K562 (cell line): Measurements from ENCODE around the gene MUCL3. TPM values are rescaled to one million over a fixed set of nuclear protein-coding genes. Genes with fewer than 3 reads are reported as not detected.

Experiments used
- CREB3L1 ChIP-seq: fragments of 450-650 bp; IDR thresholded peaks from 2 replicates; pipeline ENCODE4 v1.6.1; 2014; ENCODE audit warnings: low read depth, mild to moderate bottlenecking, moderate library complexity, borderline replicate concordance
- DDX20 ChIP-seq: fragments of 450-650 bp; IDR thresholded peaks from 2 replicates; pipeline ENCODE4 v1.6.1; 2016; ENCODE audit warnings: missing genetic modification characterization, low read depth, mild to moderate bottlenecking, missing compliant biosample characterization, moderate library complexity
- KDM5B ChIP-seq: fragments of 200-600 bp; sonication (generic); IDR thresholded peaks from 2 replicates; pipeline ENCODE4 v1.6.1; 2012; ENCODE audit warnings: low read depth, mild to moderate bottlenecking, moderate library complexity, low read length, control low read depth, inconsistent platforms; ENCODE audit not compliant: insufficient replicate concordance
- NRF1 ChIP-seq, 2 experiments: fragments of 450-650 bp; IDR thresholded peaks in 1 of 2; conservative IDR thresholded peaks in 1 of 2; 2 replicates each; pipeline ENCODE4 v1.6.1; 2014; ENCODE audit warnings: mild to moderate bottlenecking in 2 of 2
- SMARCE1 ChIP-seq: fragments of 450-650 bp; IDR thresholded peaks from 2 replicates; pipeline ENCODE4 v1.7.1; 2016; ENCODE audit warnings: mild to moderate bottlenecking
- SMC3 ChIP-seq: conservative IDR thresholded peaks from 2 replicates; pipeline ENCODE4 v1.6.1; 2011; ENCODE audit warnings: low read depth, low read length, improper control_type of control experiment; ENCODE audit not compliant: insufficient read depth
- STAT5B ChIP-seq: fragments of 250-450 bp; sonication (Bioruptor Pico); IDR thresholded peaks from 2 replicates; pipeline ENCODE4 v1.8.0; 2021; ENCODE audit warnings: mild to moderate bottlenecking, inconsistent platforms
- ZBTB2 ChIP-seq: fragments of 450-650 bp; IDR thresholded peaks from 2 replicates; pipeline ENCODE4 v1.6.1; 2016; ENCODE audit warnings: antibody characterized with exemption
- ZBTB7A ChIP-seq: IDR thresholded peaks from 2 replicates; pipeline ENCODE4 v1.6.1; 2011; ENCODE audit warnings: low read depth, mild to moderate bottlenecking, low read length, moderate library complexity, borderline replicate concordance; ENCODE audit not compliant: control insufficient read depth
- polyA plus RNA-seq, 8 experiments: library from polyadenylated mRNA; depleted of rRNA in 4 of 8; stranded (reverse) in 5 of 8; unstranded in 3 of 8; fragments of >200 nt; fragmentation: Nextera tagmentation in 2 of 8; fragmentation: Illumina TruSeq in 1 of 8; extraction: Ambion mirVana in 2 of 8; extraction: Trizol in 1 of 8; gene quantifications; 2 replicates each; pipeline versions ENCODE4 v1.2.1 to v1.2.3, GENCODE V29; 2011 to 2014; ENCODE audit warnings: inconsistent platforms in 1 of 8, missing spikeins in 1 of 8
- total RNA-seq, 7 experiments: library from RNA; depleted of rRNA in 6 of 7; stranded (reverse); fragments of >200 nt in 6 of 7; fragmentation: Illumina TruSeq in 2 of 7; extraction: Trizol in 2 of 7; gene quantifications; 2 replicates each; pipeline versions ENCODE4 v1.2.1 to v1.2.3, GENCODE V29; 2011 to 2021; ENCODE audit warnings: low replicate concordance in 1 of 7
- TF ChIP-seq, protein P1 (sequence below), 2 experiments: fragments of 450-650 bp; formaldehyde crosslinking in 1 of 2; IDR thresholded peaks; 2 replicates each; pipeline versions ENCODE4 v1.4.0 to v1.6.1; 2014 to 2020; ENCODE audit warnings: mild to moderate bottlenecking in 2 of 2, borderline replicate concordance in 1 of 2, low read depth in 1 of 2
- TF ChIP-seq, protein P2 (sequence below), 2 experiments: fragments of 450-650 bp in 1 of 2; sonication (generic) in 1 of 2; formaldehyde crosslinking; conservative IDR thresholded peaks; 2 replicates each; pipeline versions ENCODE4 v1.4.0 to v1.8.1; 2020 to 2022; ENCODE audit warnings: mild to moderate bottlenecking in 1 of 2, missing genetic modification reagents in 1 of 2
- TF ChIP-seq, protein P3 (sequence below): fragments of 450-650 bp; IDR thresholded peaks from 2 replicates; pipeline ENCODE4 v1.6.1; 2016
- TF ChIP-seq, protein P4 (sequence below): fragments of 450-650 bp; IDR thresholded peaks from 2 replicates; pipeline ENCODE4 v1.6.1; 2017; ENCODE audit warnings: mild to moderate bottlenecking, moderate library complexity

Gene MUCL3
- total and polyA plus RNA-seq, 9 of the 15 experiments (the other 6 are each of a cell fraction or from before 2014, with no cell fraction given), result 0.07 TPM; not detected in 8

DNA sequence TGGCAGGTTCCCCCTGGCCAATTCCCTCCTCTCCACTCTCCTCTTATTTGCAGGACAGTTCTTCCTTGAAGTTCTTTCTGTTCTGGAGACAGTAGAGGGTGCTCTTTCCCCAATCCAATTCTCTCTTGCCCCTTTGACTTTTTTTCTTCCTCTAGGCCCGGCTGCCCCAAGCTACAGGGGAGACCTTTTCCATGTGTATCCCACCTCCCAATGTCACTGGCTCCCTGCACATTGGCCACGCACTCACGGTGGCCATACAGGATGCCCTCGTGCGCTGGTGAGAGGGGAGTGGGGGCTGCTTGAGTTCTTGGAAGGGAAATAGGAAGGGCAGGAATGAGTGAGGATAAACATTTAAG lies 25.2 kb upstream of the MUCL3 start (continued):
- TF ChIP-seq KDM5B, result no peak
- no peak for TF ChIP-seq NRF1 (conservative IDR thresholded peaks at IDR 0.05 in 1 of 2, IDR thresholded peaks at IDR 0.05 in 1 of 2)
- TF ChIP-seq ZBTB2, result no peak
- no peak for TF ChIP-seq CREB3L1
- TF ChIP-seq ZBTB7A, result no peak
- TF ChIP-seq, protein P1, sequence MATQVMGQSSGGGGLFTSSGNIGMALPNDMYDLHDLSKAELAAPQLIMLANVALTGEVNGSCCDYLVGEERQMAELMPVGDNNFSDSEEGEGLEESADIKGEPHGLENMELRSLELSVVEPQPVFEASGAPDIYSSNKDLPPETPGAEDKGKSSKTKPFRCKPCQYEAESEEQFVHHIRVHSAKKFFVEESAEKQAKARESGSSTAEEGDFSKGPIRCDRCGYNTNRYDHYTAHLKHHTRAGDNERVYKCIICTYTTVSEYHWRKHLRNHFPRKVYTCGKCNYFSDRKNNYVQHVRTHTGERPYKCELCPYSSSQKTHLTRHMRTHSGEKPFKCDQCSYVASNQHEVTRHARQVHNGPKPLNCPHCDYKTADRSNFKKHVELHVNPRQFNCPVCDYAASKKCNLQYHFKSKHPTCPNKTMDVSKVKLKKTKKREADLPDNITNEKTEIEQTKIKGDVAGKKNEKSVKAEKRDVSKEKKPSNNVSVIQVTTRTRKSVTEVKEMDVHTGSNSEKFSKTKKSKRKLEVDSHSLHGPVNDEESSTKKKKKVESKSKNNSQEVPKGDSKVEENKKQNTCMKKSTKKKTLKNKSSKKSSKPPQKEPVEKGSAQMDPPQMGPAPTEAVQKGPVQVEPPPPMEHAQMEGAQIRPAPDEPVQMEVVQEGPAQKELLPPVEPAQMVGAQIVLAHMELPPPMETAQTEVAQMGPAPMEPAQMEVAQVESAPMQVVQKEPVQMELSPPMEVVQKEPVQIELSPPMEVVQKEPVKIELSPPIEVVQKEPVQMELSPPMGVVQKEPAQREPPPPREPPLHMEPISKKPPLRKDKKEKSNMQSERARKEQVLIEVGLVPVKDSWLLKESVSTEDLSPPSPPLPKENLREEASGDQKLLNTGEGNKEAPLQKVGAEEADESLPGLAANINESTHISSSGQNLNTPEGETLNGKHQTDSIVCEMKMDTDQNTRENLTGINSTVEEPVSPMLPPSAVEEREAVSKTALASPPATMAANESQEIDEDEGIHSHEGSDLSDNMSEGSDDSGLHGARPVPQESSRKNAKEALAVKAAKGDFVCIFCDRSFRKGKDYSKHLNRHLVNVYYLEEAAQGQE (IDR thresholded peaks at IDR 0.05; ENCODE audit: borderline replicate concordance), result peak; percentile 85
- TF ChIP-seq, protein P1 (CRISPR knock-in tag; IDR thresholded peaks at IDR 0.05; ENCODE audit: low read depth), result no peak
- TF ChIP-seq, protein P2, sequence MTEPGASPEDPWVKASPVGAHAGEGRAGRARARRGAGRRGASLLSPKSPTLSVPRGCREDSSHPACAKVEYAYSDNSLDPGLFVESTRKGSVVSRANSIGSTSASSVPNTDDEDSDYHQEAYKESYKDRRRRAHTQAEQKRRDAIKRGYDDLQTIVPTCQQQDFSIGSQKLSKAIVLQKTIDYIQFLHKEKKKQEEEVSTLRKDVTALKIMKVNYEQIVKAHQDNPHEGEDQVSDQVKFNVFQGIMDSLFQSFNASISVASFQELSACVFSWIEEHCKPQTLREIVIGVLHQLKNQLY (CRISPR knock-in tag; conservative IDR thresholded peaks at IDR 0.05), result no peak
- TF ChIP-seq, protein P3, sequence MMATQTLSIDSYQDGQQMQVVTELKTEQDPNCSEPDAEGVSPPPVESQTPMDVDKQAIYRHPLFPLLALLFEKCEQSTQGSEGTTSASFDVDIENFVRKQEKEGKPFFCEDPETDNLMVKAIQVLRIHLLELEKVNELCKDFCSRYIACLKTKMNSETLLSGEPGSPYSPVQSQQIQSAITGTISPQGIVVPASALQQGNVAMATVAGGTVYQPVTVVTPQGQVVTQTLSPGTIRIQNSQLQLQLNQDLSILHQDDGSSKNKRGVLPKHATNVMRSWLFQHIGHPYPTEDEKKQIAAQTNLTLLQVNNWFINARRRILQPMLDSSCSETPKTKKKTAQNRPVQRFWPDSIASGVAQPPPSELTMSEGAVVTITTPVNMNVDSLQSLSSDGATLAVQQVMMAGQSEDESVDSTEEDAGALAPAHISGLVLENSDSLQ, result no peak
- TF ChIP-seq SMC3, result peak; percentile 81
- TF ChIP-seq, protein P4, sequence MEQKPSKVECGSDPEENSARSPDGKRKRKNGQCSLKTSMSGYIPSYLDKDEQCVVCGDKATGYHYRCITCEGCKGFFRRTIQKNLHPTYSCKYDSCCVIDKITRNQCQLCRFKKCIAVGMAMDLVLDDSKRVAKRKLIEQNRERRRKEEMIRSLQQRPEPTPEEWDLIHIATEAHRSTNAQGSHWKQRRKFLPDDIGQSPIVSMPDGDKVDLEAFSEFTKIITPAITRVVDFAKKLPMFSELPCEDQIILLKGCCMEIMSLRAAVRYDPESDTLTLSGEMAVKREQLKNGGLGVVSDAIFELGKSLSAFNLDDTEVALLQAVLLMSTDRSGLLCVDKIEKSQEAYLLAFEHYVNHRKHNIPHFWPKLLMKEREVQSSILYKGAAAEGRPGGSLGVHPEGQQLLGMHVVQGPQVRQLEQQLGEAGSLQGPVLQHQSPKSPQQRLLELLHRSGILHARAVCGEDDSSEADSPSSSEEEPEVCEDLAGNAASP, result no peak
- no peak for TF ChIP-seq DDX20 (tag)
- no peak for TF ChIP-seq SMARCE1
- no peak for TF ChIP-seq STAT5B (CRISPR knock-in tag)
